SKM-1 treated with dmso at 0.1 percent for 144 hours (cell line): ENCODE measurements around the gene IFT88.
A peak's percentile ranks its signal among the peaks of the same experiment; 100 is the strongest.

Experiments
- DNase-seq: peaks from one replicate; lab custom pipeline; 2025; ENCODE audit not compliant: unreplicated experiment; lab: John Stamatoyannopoulos, UW

The IFT88 gene, protein sequence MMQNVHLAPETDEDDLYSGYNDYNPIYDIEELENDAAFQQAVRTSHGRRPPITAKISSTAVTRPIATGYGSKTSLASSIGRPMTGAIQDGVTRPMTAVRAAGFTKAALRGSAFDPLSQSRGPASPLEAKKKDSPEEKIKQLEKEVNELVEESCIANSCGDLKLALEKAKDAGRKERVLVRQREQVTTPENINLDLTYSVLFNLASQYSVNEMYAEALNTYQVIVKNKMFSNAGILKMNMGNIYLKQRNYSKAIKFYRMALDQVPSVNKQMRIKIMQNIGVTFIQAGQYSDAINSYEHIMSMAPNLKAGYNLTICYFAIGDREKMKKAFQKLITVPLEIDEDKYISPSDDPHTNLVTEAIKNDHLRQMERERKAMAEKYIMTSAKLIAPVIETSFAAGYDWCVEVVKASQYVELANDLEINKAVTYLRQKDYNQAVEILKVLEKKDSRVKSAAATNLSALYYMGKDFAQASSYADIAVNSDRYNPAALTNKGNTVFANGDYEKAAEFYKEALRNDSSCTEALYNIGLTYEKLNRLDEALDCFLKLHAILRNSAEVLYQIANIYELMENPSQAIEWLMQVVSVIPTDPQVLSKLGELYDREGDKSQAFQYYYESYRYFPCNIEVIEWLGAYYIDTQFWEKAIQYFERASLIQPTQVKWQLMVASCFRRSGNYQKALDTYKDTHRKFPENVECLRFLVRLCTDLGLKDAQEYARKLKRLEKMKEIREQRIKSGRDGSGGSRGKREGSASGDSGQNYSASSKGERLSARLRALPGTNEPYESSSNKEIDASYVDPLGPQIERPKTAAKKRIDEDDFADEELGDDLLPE

GRCh38 chr13:20566898-20567874 lies at the start of gene IFT88:
Gene IFT88, plus strand, starts transcription at chr13:20567157. Its CDS starts 7,229 bp downstream, at chr13:20574386.
- peak; percentile 79 for DNase-seq

DNA sequence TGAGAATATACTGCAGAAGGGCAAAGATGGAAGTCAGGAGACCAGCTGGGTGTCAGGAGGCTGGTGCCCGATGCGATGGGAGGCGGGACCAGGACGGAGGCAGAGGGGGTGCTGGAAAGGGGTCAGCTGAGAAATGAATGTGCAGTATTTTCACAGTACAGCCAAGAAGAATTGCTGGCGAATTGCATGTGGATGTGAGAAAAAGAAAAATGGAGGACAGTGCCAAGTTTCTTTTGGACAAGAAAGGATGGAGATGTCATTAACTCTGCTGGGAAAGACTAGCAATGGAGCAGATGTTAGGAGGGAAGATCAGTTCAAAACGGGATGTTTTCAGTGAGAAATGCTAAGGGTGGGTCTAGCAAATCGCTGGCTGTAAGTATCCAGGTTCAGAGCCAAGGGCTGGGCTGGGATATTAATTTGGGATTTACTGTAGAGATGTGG lies 48.3 kb upstream of the IFT88 start:
- no peak for DNase-seq

DNA sequence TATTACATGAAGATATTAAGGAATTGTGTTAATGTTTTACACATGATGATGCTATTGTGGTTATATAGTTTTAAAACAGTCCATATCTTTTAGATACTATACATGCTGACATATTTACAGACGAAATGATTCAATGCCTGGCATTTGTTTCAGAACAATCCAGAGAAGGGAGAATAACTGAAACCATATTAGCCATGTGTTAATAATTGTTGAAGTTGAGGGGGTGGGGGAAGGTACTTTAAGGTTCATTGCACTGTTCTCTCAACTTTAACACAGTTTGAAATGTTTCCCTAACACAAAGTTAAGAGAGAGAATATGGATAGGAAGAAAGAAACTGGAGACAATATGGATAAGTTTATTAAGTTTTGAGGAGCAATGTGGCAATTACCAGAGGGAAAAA lies 47.1 kb upstream of the IFT88 start:
- DNase-seq, result no peak

DNA sequence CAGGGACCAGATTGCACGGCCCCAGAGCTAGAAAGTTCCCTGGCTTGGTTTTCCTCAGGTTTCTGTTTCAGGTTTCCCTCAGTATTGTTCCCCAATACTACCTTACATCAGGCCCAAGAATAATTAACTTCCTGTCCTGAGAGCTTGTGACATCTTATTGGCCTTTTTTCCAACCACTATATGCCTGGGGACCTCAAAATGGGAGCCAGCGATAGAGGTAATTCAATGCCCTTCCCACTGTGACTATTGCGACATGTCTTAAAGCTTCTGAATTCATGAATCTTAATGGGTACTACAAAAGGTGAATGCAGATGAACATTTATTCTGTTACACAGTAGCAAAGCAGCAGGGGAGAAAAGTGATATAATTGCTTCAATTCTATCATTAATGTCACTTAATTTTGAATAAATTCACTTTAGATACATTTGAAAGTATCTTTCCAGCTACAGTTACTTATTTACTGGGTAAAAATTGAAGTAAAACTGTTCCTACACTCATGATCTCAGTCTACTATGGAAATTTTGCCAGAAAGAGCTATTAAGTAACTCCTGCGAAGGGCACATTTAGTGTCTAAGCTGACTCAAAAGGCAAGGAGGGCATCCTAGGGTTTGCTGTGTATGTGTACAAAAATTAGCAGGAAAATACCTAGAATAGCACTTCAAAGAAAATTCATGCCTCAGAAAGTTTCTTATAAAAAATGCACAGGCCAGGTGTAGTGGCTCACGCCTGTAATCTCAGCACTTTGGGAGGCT lies 45.4 kb upstream of the IFT88 start:
- no peak for DNase-seq

DNA sequence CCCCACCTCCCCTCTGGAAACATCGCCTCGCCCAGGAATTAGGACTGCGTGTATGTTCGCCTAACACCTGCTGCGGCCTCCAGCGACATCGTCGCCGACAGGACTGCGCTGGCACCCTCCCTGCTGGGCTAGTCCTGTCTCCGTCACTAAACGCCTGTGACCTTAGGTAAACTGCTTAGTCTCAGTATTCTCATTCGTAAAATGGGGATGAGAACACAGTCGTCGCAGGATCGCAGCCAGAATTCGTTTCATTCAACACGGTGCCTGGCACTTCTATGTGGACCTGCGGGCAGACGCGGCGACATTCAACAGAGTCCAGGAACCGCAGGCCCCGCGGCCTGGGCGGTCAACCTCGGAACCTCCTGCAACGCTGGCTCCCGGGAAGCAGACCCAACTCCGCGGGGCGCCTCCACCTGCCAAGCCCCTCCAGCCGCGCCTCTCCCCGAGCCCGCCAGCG lies 41.8 kb upstream of the IFT88 start:
- DNase-seq, result no peak

DNA sequence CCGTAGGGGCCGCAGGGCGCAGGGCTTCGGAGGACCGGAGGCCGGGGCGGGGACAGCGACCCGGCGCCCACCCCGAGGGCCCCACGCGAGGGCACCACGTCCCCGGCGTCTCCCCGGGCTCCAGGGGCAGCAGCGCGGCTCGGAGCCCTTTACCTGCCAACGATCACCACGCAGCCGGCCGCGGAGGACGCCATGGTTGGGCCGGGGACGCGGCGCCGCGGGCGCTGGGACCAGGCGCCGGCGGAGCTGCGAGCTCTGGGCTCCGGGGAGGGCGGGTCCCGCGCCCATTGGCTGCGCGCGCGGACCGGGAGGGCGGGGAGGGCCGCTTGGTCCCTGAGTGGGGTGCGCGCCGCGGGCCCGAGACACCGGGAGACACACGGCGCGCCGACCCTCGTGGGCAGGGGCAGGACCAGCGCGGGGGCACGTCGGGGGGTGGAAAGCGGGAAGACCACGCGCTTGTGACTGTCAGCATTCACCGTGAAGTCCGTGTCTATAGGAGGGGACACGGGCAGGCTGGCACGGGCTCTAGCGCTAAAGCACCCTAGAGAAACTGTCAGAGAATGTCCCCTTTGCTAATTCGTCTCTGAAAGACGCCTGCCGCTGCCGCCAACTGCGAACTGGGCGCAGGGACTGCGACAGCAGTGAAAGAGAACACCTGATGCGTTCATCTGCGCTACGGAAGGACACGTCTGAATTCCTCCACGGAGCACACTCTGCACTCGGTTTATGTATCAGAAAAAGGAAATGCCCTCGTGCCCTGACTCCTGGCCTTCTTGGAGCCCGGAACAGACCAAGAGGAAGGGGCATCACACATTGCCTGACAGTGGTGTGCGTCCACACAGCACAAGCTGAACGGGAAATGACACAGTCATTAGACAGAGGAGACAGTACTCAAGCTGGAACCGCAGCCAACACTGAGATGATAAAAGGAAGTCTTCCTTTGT lies 41.1 kb upstream of the IFT88 start, which contains the start of gene CRYL1:
Gene CRYL1, minus strand, starts transcription at position 257 of the 944 bp plus-strand sequence. Its CDS starts 63 bp downstream, at position 194.
- peak; percentile 68 for DNase-seq

- no peak for DNase-seq
Measured at GRCh38 chr13:20526664-20527063, 40.3 kb upstream of the IFT88 start.

DNA sequence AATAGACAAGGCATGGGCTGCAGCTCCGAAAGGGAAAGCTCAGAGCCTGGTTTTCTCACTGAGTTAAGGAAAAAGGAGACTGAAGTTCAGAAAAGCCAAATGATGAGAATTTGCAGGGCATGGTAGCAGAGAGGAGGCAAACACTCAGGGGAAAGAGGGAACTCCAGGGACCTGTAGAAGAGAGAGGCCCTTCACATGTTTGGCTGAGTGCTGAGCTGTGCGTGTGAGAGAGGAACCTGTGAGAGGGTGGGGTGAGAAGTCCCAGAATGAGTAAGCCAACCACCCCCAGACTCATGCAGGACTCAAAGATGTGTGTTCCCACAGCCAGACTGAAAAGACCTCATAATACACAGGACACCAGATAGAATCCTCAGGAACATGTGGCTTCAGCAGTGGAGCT lies 38.5 kb upstream of the IFT88 start:
- no peak for DNase-seq

DNA sequence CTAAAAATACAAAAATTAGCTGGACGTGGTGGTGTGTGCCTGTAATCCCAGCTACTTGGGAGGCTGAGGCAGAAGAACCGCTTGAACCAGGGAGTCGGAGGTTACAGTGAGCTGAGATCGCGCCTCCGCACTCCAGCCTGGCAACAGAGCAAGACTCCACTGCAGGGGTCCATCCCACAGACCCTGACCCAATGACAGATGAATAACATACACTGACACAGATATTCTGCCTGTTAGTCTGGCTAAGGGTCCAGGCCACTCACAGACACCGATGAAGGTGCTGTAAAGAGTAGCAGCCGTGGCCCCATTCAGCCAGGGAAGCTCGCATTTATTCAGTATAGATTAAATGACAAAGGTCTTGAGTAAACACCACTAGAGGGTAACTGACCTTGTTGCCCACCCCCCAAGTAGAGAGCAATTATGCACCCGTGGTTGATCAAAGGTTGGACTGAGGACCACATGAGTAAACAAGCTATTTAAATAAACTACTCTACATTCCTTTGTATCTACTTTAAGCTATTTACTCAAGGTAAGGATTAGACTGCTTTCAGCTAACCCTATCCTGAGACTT lies 32.8 kb upstream of the IFT88 start:
- DNase-seq, result no peak

DNA sequence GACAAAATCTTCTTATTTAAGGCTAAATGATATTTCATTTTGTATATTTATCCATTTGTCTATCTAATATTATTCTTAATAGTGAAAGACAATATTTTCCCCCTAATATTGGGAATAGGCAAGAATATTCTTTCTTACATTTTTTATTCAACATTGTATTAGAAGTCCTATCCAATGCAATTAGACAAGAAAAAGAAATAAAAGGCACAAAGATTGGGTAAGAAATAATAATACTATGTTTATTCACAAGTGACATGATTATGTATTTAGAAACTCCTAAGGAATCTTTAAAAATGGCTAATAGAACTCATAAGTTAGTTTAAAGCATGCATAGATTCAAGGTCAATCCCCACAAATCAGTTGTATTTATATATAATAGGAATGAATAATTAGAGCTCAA lies 30.0 kb upstream of the IFT88 start:
- DNase-seq, result no peak

- peak; percentile 26 for DNase-seq
Measured at GRCh38 chr13:20544201-20544923, 22.6 kb upstream of the IFT88 start.

- peak; percentile 90 for DNase-seq
Measured at GRCh38 chr13:20546556-20546955, 20.4 kb upstream of the IFT88 start.

- no peak for DNase-seq
Measured at GRCh38 chr13:20547479-20547908, 19.5 kb upstream of the IFT88 start.

- DNase-seq, result no peak
Measured at GRCh38 chr13:20550799-20551198, 16.2 kb upstream of the IFT88 start.

DNA sequence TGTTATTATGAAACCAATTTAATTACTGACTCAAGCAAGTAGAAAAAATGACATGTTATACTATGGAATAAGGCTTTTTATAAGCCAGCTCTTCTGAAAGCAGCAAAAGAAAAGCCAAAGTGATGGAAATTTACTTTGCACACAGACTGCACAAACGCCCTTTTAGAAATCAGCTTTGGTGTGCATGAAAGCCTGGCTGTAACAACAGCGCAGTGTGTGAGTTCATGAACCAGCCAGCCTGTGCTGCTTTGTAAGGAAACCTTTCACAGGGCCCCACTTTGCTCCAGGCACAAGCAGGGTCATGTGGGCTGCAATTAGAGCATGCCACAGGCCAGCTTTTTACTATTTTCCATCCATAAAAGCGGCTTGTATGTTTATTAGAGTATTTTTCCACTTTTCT lies 13.6 kb upstream of the IFT88 start:
- no peak for DNase-seq

DNA sequence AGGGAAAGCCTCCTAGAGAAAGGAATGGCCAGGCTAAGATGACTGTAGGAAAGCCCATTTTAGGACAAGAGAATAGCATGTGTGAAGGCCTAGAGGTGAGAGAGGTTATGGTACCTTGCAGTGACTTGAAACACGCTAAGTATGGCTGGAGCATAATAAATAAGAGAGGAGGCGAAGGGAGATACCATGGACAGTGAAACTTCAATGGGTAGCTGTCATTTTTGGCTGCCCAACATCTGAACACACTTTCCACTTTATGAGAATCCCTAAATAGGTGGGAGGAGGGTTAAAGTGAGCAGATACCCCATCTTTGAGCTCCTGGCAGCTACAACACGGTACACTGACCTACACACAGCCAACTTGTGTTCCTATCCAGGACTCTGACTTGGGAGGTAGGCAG lies 8.0 kb upstream of the IFT88 start:
- DNase-seq, result no peak

GRCh38 chr13:20559659-20560356 lies 7.1 kb upstream of the IFT88 start:
- DNase-seq, result no peak
